ENCODE results near the gene HIPK3.
A peak's percentile ranks its signal among the peaks of the same experiment; 100 is the strongest.

The HIPK3 gene

GRCh38 chr11:33222052-33222750 is 35.0 kb upstream of the HIPK3 start:
- DNase-seq (ENCODE audit: low read depth in 1 of 2, low spot score in 1 of 2): peak in 1 of 2 experiments; percentile 37
- Histone ChIP-seq H3K27ac (replicated peaks) (peak overlapping the region; percentile 49), H3K4me3 (replicated peaks; ENCODE audit: insufficient read depth, low read length) (no peak overlapping the region), H3K27me3 (ENCODE audit: insufficient read depth, poor library complexity, severe bottlenecking) (no peaks in the 10 kb centered on the region)
- TF ChIP-seq SPI1 (IDR thresholded peaks at IDR 0.05; ENCODE audit: borderline replicate concordance, low read depth): peak; percentile 25; the same call in 1 of the 2 replicates
- TF ChIP-seq CTCF (IDR thresholded peaks at IDR 0.05; ENCODE audit: insufficient read depth, low read length): no peak
- TF ChIP-seq GABPA (IDR thresholded peaks at IDR 0.05; ENCODE audit: low read depth): no peak

- Histone ChIP-seq H3K27me3 (ENCODE audit: insufficient read depth, poor library complexity, severe bottlenecking) (no peaks in the 10 kb centered on the region), H3K4me3 (replicated peaks; ENCODE audit: insufficient read depth, low read length) (no peak overlapping the region), H3K27ac (replicated peaks) (no peak overlapping the region)
- DNase-seq (ENCODE audit: low read depth in 1 of 2, low spot score in 1 of 2): no peak
- TF ChIP-seq CTCF (IDR thresholded peaks at IDR 0.05; ENCODE audit: insufficient read depth, low read length) (no peak), REST (IDR thresholded peaks at IDR 0.05; ENCODE audit: insufficient replicate concordance, low read depth) (no peak), POLR2AphosphoS5 (IDR thresholded peaks at IDR 0.05; ENCODE audit: low read depth) (no peak), GABPA (IDR thresholded peaks at IDR 0.05; ENCODE audit: low read depth) (no peak), SPI1 (IDR thresholded peaks at IDR 0.05; ENCODE audit: borderline replicate concordance, low read depth) (no peak)
Measured at GRCh38 chr11:33225371-33225770, 31.8 kb upstream of the HIPK3 start.

- H3K27ac ChIP-seq (replicated peaks): peak overlapping the region; percentile 49
- peak; percentile 61 to 71 for DNase-seq (ENCODE audit: low read depth in 1 of 2, low spot score in 1 of 2)
- peak; percentile 77 for TF ChIP-seq SPI1 (IDR thresholded peaks at IDR 0.05; ENCODE audit: borderline replicate concordance, low read depth)
- no peak for TF ChIP-seq CTCF (IDR thresholded peaks at IDR 0.05; ENCODE audit: insufficient read depth, low read length)
- no peak for TF ChIP-seq GABPA (IDR thresholded peaks at IDR 0.05; ENCODE audit: low read depth)
Measured at GRCh38 chr11:33227578-33228261, 29.5 kb upstream of the HIPK3 start.

GRCh38 chr11:33234397-33235190 is 22.6 kb upstream of the HIPK3 start:
- Histone ChIP-seq H3K4me3 (replicated peaks; ENCODE audit: insufficient read depth, low read length) (no peak overlapping the region), H3K27me3 (ENCODE audit: insufficient read depth, poor library complexity, severe bottlenecking) (no peaks in the 10 kb centered on the region), H3K27ac (replicated peaks) (peak overlapping the region; percentile 10; the same call in 1 of the 2 replicates)
- DNase-seq (ENCODE audit: low read depth in 1 of 2, low spot score in 1 of 2): no peak
- TF ChIP-seq SPI1 (IDR thresholded peaks at IDR 0.05; ENCODE audit: borderline replicate concordance, low read depth): no peak
- no peak for TF ChIP-seq REST (IDR thresholded peaks at IDR 0.05; ENCODE audit: insufficient replicate concordance, low read depth)
- no peak for TF ChIP-seq CTCF (IDR thresholded peaks at IDR 0.05; ENCODE audit: insufficient read depth, low read length)
- TF ChIP-seq GABPA (IDR thresholded peaks at IDR 0.05; ENCODE audit: low read depth): no peak

More at GRCh38 chr11:33227578-33228261, 29.5 kb upstream of the HIPK3 start:
- H3K27me3 ChIP-seq (ENCODE audit: insufficient read depth, poor library complexity, severe bottlenecking): no peaks in the 10 kb centered on the region
- no peak overlapping the region for H3K4me3 ChIP-seq (replicated peaks; ENCODE audit: insufficient read depth, low read length)
